PC-9 (cell line): ENCODE data around the gene KDM4B. TPM values are rescaled to one million over a fixed set of nuclear protein-coding genes. Genes with fewer than 3 reads are reported as not detected.

Experiments
- BruUV-seq: library from RNA; stranded (reverse); fragments of 400-500 nt; replicated peaks from 2 replicates; lab custom pipeline; 2021; lab: Mats Ljungman, UMichigan
- CTCF ChIA-PET: fragments of 300-600 bp; sonication (Branson Sonifier 250); formaldehyde crosslinking; loops from one replicate; lab custom pipeline; 2022; ENCODE audit warnings: antibody characterized with exemption; lab: Charles Lee
- POLR2A ChIA-PET: fragments of 300-600 bp; sonication (Branson Sonifier 250); formaldehyde crosslinking; loops from one replicate; lab custom pipeline; 2022; ENCODE audit warnings: antibody characterized with exemption; ENCODE audit not compliant: unreplicated experiment; lab: Charles Lee
- DNase-seq, 2 experiments: peaks; one replicate each; pipeline versions ENCODE4 v3.0.0 to v3.0.0-alpha.2; 2015 to 2022; ENCODE audit warnings: mixed read lengths in 1 of 2
- H2AFZ ChIP-seq: fragments of 200-600 bp; sonication (generic); 2 replicates; pipeline ENCODE4 v1.8.1; 2017; ENCODE audit warnings: antibody characterized with exemption
- H3F3A ChIP-seq: fragments of 200-600 bp; sonication (generic); 2 replicates; pipeline ENCODE4 v1.8.1; 2017; ENCODE audit warnings: antibody characterized with exemption, mild to moderate bottlenecking, low read depth; ENCODE audit not compliant: insufficient read depth
- H3K27ac ChIP-seq: fragments of 200-600 bp; sonication (generic); 2 replicates; pipeline ENCODE4 v1.6.1; 2016; ENCODE audit warnings: mixed run types
- H3K27me3 ChIP-seq: fragments of 200-600 bp; sonication (generic); 2 replicates; pipeline ENCODE4 v1.6.1; 2016; ENCODE audit warnings: low read depth, mixed run types; ENCODE audit not compliant: insufficient read depth
- H3K36me3 ChIP-seq: fragments of 200-600 bp; sonication (generic); 2 replicates; pipeline ENCODE4 v1.6.1; 2016; ENCODE audit warnings: low read depth, mixed run types
- H3K4me1 ChIP-seq: fragments of 200-600 bp; sonication (generic); replicated peaks from 2 replicates; pipeline ENCODE4 v1.6.1; 2016; ENCODE audit warnings: mixed run types; ENCODE audit not compliant: insufficient read depth
- H3K4me2 ChIP-seq: fragments of 200-600 bp; sonication (generic); 2 replicates; pipeline ENCODE4 v1.6.1; 2017; ENCODE audit warnings: mixed run types
- H3K4me3 ChIP-seq: fragments of 200-600 bp; sonication (generic); 2 replicates; pipeline ENCODE4 v1.6.1; 2016; ENCODE audit warnings: mixed run types
- H3K79me2 ChIP-seq: fragments of 200-600 bp; sonication (generic); 2 replicates; pipeline ENCODE4 v1.6.1; 2017; ENCODE audit warnings: low read depth, mixed run types
- H3K9me2 ChIP-seq: fragments of 200-600 bp; sonication (generic); 2 replicates; pipeline ENCODE4 v1.8.1; 2017; ENCODE audit warnings: mild to moderate bottlenecking; ENCODE audit not compliant: insufficient read depth
- H3K9me3 ChIP-seq: fragments of 200-600 bp; sonication (generic); 2 replicates; pipeline ENCODE4 v1.8.1; 2016; ENCODE audit warnings: low read depth; ENCODE audit not compliant: insufficient read depth
- H4K20me1 ChIP-seq: fragments of 200-600 bp; sonication (generic); 2 replicates; pipeline ENCODE4 v1.8.1; 2017; ENCODE audit not compliant: insufficient read depth
- EZH2 ChIP-seq: fragments of 200-600 bp; sonication (generic); IDR thresholded peaks from 2 replicates; pipeline ENCODE4 v1.8.0; 2017; ENCODE audit warnings: antibody characterized with exemption, low read depth
- intact Hi-C: fragments of 100-400 bp; cut with micrococcal nuclease; formaldehyde crosslinking; loops from one replicate; pipeline ENCODE4 v1.10.0; 2022; ENCODE audit not compliant: unreplicated experiment
- total RNA-seq: library from RNA; stranded (reverse); gene quantifications from 2 replicates; pipeline ENCODE4 v1.2.3, GENCODE V29; 2021
- TF ChIP-seq, protein P1 (sequence below): fragments of 200-600 bp; sonication (generic); conservative IDR thresholded peaks from 2 replicates; pipeline ENCODE4 v1.6.1; 2017; ENCODE audit warnings: mixed run types, antibody characterized with exemption, mild to moderate bottlenecking, moderate library complexity

Gene KDM4B
- total RNA-seq, 1 experiment from 2014 or later: 19.5 TPM

DNA sequence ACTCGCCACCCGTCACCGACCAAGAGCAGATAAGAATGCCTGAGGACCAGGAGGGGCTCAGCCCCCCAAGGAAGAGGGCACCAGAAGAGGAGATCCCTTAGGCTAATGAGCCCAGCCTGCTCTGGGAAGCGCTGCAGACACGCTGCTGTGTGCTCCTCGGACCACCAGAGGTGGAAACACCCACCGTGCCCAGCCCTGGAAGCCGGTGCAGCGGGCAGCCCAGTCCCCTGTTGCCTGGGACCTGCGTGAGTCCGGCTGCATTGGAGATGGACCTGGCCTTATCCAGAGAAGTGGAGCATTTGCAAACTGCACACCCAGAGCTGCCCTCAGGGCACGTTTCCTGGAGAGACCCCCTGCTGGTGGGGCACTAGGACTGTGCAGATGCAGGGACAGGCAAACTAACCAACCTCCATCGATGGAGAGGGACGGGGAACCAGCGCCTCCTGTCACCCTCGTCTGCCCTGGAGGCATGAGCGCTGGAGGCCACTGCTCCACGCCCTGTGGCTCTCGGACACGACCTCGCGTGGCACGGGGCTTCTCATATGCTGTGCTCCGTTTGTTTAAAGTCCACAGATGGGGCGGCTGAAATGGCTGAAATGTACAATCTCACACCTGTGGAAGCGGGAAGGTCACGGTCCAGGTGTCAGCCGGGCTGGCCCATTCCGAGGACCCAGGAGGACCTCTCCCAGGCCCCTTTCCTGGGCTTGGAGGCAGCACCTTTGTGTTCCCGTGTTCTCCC lies 153.9 kb downstream of the KDM4B start:
- H3K4me1 ChIP-seq: no peaks in the 10 kb centered on the region

DNA sequence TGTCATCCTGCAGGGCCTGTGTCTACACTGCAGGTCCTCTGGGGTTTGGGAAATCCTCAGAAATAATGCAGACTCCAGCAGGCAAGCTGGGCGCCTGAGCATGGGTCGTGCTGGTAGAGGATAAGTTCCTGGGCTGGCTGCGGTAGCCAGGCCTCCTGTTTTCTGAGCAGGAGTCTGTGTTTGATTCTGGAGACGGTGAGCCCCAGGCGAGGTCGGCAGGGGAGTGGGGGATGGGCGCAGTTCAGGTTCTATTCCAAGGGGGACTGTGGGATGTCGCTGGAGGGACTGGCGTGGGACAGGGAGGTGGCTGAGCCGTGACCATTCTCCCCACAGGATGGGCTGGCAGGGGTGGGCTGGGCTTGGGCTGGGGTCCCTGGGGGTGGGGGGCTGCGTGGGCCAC lies 154.7 kb downstream of the KDM4B start:
- Histone ChIP-seq H3K36me3 (no peaks in the 10 kb centered on the region), H3K4me1 (no peaks in the 10 kb centered on the region), H3K79me2 (no peaks in the 10 kb centered on the region), H2AFZ (no peak overlapping the region), H3K9me2 (no peaks in the 10 kb centered on the region), H3K9me3 (no peaks in the 10 kb centered on the region), H3K27me3 (no peaks in the 10 kb centered on the region), H3K4me3 (no peak overlapping the region), H3F3A (no peaks in the 10 kb centered on the region), H3K4me2 (no peak overlapping the region), H3K27ac (no peak overlapping the region), H4K20me1 (no peaks in the 10 kb centered on the region)
- BruUV-seq: no TSS peak
- ChIA-PET POLR2A (no interaction called here), CTCF (no interaction called here)
- intact Hi-C loops: no loop called here
- TF ChIP-seq EZH2: no peak
- TF ChIP-seq, protein P1, sequence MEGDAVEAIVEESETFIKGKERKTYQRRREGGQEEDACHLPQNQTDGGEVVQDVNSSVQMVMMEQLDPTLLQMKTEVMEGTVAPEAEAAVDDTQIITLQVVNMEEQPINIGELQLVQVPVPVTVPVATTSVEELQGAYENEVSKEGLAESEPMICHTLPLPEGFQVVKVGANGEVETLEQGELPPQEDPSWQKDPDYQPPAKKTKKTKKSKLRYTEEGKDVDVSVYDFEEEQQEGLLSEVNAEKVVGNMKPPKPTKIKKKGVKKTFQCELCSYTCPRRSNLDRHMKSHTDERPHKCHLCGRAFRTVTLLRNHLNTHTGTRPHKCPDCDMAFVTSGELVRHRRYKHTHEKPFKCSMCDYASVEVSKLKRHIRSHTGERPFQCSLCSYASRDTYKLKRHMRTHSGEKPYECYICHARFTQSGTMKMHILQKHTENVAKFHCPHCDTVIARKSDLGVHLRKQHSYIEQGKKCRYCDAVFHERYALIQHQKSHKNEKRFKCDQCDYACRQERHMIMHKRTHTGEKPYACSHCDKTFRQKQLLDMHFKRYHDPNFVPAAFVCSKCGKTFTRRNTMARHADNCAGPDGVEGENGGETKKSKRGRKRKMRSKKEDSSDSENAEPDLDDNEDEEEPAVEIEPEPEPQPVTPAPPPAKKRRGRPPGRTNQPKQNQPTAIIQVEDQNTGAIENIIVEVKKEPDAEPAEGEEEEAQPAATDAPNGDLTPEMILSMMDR: no peak
- DNase-seq: no peak

More for the DNA sequence above, 153.9 kb downstream of the KDM4B start:
- Histone ChIP-seq H3F3A (no peaks in the 10 kb centered on the region), H4K20me1 (no peaks in the 10 kb centered on the region), H3K4me2 (no peak overlapping the region), H3K27ac (no peak overlapping the region), H3K9me3 (no peaks in the 10 kb centered on the region), H2AFZ (no peak overlapping the region), H3K36me3 (no peaks in the 10 kb centered on the region), H3K79me2 (no peaks in the 10 kb centered on the region), H3K4me3 (no peak overlapping the region), H3K9me2 (no peaks in the 10 kb centered on the region), H3K27me3 (no peaks in the 10 kb centered on the region)
- no peak for TF ChIP-seq EZH2
- TF ChIP-seq, protein P1: no peak
- no TSS peak for BruUV-seq
- DNase-seq: no peak
- CTCF ChIA-PET: no interaction called here
- POLR2A ChIA-PET: no interaction called here
- intact Hi-C loops: no loop called here

DNA sequence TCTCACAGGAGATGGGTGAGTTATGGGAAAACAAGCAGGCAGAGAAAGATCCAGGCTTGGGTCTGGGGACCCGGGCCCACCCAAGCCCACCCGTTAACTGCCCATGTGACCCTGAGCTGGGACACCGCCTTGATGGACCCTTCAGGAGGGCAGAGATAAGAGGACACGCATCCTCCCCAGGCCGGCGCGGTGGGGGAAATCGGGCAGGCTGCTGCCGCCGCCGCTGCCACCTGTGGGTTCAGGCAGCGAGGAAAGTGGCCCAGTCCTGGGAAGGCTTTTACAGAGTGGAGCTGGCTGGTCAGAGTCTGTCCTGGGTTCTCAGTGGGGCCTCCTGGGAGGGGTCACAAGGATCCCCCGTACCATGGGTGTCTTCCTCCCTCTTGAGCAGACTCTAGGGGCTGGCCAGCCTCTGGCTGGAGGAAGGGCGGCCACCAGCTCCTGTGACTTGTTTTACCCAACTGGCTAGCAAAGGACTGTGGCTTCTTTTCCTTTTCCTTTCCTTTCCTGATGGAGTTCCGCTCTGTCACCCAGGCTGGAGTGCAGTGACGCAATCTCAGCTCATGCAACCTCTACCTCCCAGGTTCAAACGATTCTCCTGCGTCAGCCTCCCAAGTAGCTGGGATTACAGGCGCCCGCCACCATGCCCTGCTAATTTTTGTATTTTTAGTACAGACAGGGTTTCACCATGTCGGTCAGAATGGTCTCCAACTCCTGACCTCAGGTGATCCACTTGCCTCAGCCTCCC lies 155.4 kb downstream of the KDM4B start:
- Histone ChIP-seq H3K27ac (no peak overlapping the region), H3K27me3 (no peaks in the 10 kb centered on the region), H3F3A (no peaks in the 10 kb centered on the region), H3K36me3 (no peaks in the 10 kb centered on the region), H4K20me1 (no peaks in the 10 kb centered on the region), H3K4me2 (no peak overlapping the region), H3K79me2 (no peaks in the 10 kb centered on the region), H3K9me3 (no peaks in the 10 kb centered on the region), H3K9me2 (no peaks in the 10 kb centered on the region), H2AFZ (no peak overlapping the region), H3K4me1 (no peaks in the 10 kb centered on the region), H3K4me3 (no peak overlapping the region)
- DNase-seq: no peak
- ChIA-PET CTCF (no interaction called here), POLR2A (no interaction called here)
- TF ChIP-seq EZH2: no peak
- TF ChIP-seq, protein P1: no peak
- no TSS peak for BruUV-seq
- intact Hi-C loops: no loop called here
